Measurements from ENCODE around the gene SH3RF1. TPM values are rescaled to one million over a fixed set of nuclear protein-coding genes. Genes with fewer than 3 reads are reported as not detected.
"Not testable (repeated sequence)": the region's sequence is repeated elsewhere in the genome, so short reads cannot be mapped to it uniquely, and the experiment has no call there.

Gene SH3RF1
- total RNA-seq, 3 donors from 2014 or later, result 20.2 to 37.0 (median 27.9) TPM

- Histone ChIP-seq H3K4me3 (no peak overlapping the region), H3K27me3 (no peaks in the 10 kb centered on the region), H3K36me3 (no peaks in the 10 kb centered on the region), H3K27ac (no peak overlapping the region), H3K4me1 (no peaks in the 10 kb centered on the region), H3K9me3 (no peaks in the 10 kb centered on the region)
- intact Hi-C loops (cut with DNase I; ENCODE audit: low total_unique reads), result no loop called here
- DNase-seq (ENCODE audit: low spot score in 2 of 2), result no peak
- TF ChIP-seq POLR2A (IDR thresholded peaks at IDR 0.05) (no peak), POLR2AphosphoS5 (IDR thresholded peaks at IDR 0.05) (no peak), CTCF (IDR thresholded peaks at IDR 0.05) (no peak)
These were observed 34.4 kb upstream of the SH3RF1 start for GRCh38 chr4:169305173-169305572.

DNA sequence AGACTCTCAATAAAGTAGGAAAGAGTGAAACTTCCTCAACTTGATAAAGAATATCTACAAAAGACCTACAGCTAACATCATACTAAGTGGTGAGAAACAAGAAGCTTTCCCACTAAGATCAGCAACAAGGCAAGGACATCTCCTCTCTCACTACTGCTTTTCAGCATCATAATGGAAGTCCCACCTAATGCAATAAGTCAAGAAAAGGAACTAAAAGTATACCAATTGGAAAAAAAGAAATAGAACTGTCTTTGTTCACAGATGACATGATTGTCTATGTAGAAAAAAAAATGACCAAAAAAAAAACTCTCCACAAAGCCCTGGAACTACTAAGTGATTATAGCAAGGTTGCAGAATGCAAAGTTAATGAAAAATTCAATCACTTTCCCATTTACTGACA lies 25.1 kb upstream of the SH3RF1 start:
- H3K27ac ChIP-seq, result no peak overlapping the region
- intact Hi-C loops (cut with DNase I; ENCODE audit: low total_unique reads), result no loop called here
- H3K9me3 ChIP-seq, result no peaks in the 10 kb centered on the region
- no peaks in the 10 kb centered on the region for H3K36me3 ChIP-seq
- DNase-seq (ENCODE audit: low spot score in 2 of 2), result no peak
- no peak for TF ChIP-seq CTCF (IDR thresholded peaks at IDR 0.05)
- no peak for TF ChIP-seq POLR2AphosphoS5 (IDR thresholded peaks at IDR 0.05)
- no peak for TF ChIP-seq POLR2A (IDR thresholded peaks at IDR 0.05)
- H3K4me3 ChIP-seq, result no peak overlapping the region
- H3K27me3 ChIP-seq, result no peaks in the 10 kb centered on the region
- H3K4me1 ChIP-seq, result no peaks in the 10 kb centered on the region

DNA sequence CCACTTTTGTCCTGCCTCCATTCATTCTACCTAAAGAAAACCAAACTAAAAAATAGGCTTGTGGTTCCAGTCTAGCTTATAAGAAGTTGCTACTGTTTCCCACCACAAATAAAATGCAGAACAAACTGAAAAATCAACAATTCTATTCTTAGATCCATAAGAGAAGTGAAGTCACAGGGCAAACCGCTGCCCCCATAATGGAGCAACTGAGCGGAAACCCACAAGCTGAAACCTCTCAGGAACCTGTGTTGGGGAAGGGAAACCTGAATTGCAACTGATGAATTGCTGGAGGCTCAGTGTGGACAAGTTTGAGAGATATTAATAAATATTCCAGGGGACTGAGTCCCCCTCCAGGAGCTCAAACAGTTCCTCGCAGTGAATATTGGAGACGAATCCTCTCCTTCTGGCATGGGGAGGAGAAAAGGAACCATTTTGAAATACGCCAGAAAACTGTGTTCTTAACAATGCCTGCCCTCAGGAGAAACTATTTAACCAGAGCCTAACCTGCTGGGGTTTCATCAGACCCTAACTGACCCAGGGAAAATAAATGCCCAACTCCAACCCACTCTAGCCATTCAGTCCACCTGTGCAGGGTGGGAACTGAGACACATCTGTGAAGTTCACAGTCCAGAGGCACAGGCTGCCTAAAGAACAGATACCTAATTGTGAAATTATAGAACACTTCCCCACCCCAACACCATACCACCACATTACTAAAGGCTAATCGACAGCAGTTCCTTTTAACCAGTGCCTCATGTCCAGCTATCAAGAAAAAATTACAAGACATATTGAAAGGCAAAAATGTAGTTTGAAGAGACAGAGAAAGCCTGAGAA lies 22.8 kb upstream of the SH3RF1 start:
- no peak for TF ChIP-seq POLR2A (IDR thresholded peaks at IDR 0.05)
- no peak for TF ChIP-seq CTCF (IDR thresholded peaks at IDR 0.05)
- no peak for TF ChIP-seq POLR2AphosphoS5 (IDR thresholded peaks at IDR 0.05)
- intact Hi-C loops (cut with DNase I; ENCODE audit: low total_unique reads), result no loop called here
- Histone ChIP-seq H3K27ac (no peak overlapping the region), H3K9me3 (no peaks in the 10 kb centered on the region), H3K36me3 (no peaks in the 10 kb centered on the region), H3K4me3 (no peak overlapping the region), H3K27me3 (no peaks in the 10 kb centered on the region), H3K4me1 (no peaks in the 10 kb centered on the region)
- DNase-seq (ENCODE audit: low spot score in 2 of 2), result no peak

GRCh38 chr4:169287983-169288382 lies 17.2 kb upstream of the SH3RF1 start:
- H3K36me3 ChIP-seq; H3K27me3 ChIP-seq; DNase-seq (ENCODE audit: low spot score in 2 of 2); intact Hi-C loops (cut with DNase I; ENCODE audit: low total_unique reads); H3K4me1 ChIP-seq; H3K4me3 ChIP-seq; H3K9me3 ChIP-seq: not testable (repeated sequence)
- peak overlapping the region in 1 of 2 donors; percentile 38 for H3K27ac ChIP-seq

DNA sequence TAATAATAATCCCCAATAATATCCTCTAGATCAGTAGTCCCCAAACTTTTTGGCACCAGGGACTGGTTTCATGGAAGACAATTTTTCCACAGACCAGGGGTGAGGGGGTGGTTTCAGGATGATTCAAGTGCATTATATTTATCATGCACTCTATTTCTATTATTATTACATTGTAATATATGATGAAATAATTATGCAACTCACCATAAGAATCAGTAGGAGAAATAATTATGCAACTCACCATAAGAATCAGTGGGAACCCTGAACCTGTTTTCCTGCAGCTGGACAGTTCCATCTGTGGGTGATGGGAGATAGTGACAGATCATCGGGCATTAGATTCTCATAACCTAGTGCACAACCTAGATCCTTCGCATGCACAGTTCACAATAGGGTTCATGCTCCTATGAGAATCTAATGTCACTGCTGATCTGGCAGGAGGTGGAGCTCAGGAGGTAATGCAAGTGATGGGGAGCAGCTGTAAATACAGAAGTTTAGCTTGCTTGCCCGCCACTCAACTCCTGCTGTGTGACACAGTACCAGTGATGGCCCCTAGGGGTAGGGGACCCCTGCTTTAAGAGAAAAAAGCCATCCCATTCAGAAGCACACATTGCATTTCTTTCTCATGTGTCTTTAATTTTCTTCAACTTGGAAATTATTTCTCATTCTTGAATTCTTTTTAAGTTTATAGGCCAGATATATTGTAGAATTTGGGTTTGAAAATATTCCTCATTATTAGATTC lies 16.0 kb upstream of the SH3RF1 start:
- H3K4me3 ChIP-seq, result no peak overlapping the region
- H3K27me3 ChIP-seq, result no peaks in the 10 kb centered on the region
- no peak overlapping the region for H3K27ac ChIP-seq
- TF ChIP-seq CTCF (IDR thresholded peaks at IDR 0.05), result no peak
- no peak for TF ChIP-seq POLR2A (IDR thresholded peaks at IDR 0.05)
- no peak for TF ChIP-seq POLR2AphosphoS5 (IDR thresholded peaks at IDR 0.05)
- no peaks in the 10 kb centered on the region for H3K4me1 ChIP-seq
- no peak for DNase-seq (ENCODE audit: low spot score in 2 of 2)
- intact Hi-C loops (cut with DNase I; ENCODE audit: low total_unique reads), result no loop called here
- H3K9me3 ChIP-seq, result no peaks in the 10 kb centered on the region
- no peaks in the 10 kb centered on the region for H3K36me3 ChIP-seq
